OCI-LY1 (cell line): ENCODE results near the gene RNF212.

Experiments
- CTCF ChIP-seq: fragments of 200-600 bp; sonication (generic), shearing (Covaris generic); IDR thresholded peaks from 2 replicates; pipeline ENCODE4 v1.5.1; 2017; ENCODE audit warnings: mild to moderate bottlenecking, antibody characterized with exemption, low read length, moderate library complexity, mixed read lengths
- EZH2 ChIP-seq: fragments of 200-600 bp; sonication (generic), shearing (Covaris generic); IDR thresholded peaks from 2 replicates; pipeline ENCODE4 v1.8.0; 2017; ENCODE audit warnings: borderline replicate concordance, mixed run types, mild to moderate bottlenecking, antibody characterized with exemption, low read length, moderate library complexity, mixed read lengths

GRCh38 chr4:1060121-1060520, 53.2 kb downstream of the RNF212 start:
- TF ChIP-seq CTCF (no peak), EZH2 (no peak)
